HG03135 (cell line): Measurements from ENCODE around the gene AMPD3.

Source experiments
- ATAC-seq: cut with Tn5 transposase; IDR thresholded peaks from one replicate; pipeline ENCODE4 v1.9.1; 2021; ENCODE audit warnings: mild to moderate bottlenecking, moderate library complexity; ENCODE audit not compliant: unreplicated experiment

AMPD3 gene

GRCh38 chr11:10500757-10501684 is 46.0 kb downstream of the AMPD3 start:
- no peak for ATAC-seq

- ATAC-seq = no peak
These were observed 47.1 kb downstream of the AMPD3 start for GRCh38 chr11:10502065-10502680.

DNA sequence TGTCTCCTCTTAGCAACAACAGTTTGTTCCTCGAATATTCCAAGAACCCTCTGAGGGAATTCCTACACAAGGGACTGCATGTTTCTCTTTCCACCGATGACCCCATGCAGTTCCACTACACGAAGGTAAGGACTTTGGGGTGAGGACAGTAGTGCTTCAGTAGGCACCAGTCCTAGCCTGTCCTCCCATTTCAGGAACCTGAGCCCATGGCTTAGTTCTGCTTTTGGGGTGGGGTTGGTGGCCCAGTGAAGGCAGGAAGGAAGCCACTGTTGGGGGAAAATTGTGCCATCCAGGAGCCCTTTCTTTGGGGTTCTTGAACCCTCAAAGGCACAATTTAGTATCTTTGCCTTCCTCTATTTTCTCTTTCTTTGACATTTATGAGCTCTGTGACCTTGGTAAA is 47.7 kb downstream of the AMPD3 start:
- no peak for ATAC-seq

- no peak for ATAC-seq
These were observed 48.2 kb downstream of the AMPD3 start for GRCh38 chr11:10503221-10503620.

GRCh38 chr11:10503777-10504480 is 48.9 kb downstream of the AMPD3 start:
- no peak for ATAC-seq

GRCh38 chr11:10504490-10504889 is 49.4 kb downstream of the AMPD3 start:
- ATAC-seq = no peak

DNA sequence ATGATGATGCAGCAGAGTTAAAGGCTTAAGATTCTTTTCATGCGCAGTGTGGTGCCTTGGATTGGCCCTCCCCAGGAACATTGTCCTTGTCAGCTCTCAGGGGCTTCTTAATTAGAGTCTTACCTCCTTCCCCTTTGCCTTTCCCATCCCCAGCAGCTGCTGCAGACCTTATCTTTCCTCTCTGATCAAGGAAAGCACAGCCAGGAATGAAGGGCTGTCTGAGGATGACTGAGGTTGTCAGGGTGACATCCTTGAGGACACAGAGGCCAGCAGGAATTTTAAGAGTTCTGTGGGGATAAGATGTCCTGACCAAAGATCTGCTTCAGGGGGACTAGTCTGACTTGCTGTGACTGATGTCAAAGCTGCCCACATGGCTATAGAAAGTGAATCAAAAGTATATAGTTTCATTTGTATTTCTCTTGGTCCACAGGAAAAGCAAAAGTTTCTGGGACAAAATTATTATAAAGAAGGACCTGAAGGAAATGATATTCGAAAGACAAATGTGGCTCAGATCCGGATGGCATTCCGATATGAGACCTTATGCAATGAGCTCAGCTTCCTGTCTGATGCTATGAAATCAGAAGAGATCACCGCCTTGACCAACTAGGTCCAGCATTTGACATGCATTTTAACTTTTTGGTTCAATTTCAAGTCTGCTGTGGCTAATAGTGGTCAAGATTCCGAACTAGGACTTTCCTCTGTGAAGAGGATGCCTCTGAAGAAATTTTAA is 50.4 kb downstream of the AMPD3 start:
- ATAC-seq = no peak

DNA sequence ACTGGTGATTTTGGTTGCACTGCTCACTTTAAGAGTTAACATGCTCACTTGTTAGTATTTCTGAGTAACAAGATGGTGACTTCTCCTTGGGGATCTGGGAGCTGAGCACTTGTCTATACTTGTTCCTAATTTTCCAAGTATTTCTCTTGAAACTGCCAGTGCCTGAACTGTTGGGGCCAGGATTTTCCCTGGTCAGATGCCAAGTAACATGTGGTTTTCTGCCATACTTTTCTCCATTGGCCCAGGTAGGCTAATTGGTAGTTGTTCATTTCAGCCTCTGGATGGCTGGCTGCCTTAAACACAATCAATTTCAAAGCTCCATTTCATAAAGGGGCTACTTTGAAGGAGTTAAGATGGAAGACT is 50.9 kb downstream of the AMPD3 start:
- ATAC-seq = no peak

DNA sequence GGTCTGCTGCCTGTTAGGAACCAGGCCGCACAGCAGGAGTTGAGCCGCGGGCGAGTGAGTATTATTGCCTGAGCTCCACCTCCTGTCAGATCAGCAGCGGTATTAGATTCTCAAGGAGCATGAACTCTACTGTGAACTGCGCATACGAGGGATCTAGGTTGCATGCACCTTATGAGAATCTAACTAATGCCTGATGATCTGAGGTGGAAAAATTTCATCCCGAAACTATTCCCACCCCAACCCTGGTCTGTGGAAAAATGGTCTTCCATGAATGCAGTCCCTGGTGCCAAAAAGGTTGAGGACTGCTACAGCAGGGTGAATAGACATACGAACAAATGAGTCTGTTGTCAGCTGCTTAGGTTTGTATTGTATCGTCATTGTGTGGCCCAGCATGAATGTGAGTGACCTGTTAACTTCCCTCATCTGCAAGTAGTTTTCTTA is 56.1 kb downstream of the AMPD3 start:
- ATAC-seq = no peak

GRCh38 chr11:10514202-10514601 is 59.1 kb downstream of the AMPD3 start:
- no peak for ATAC-seq

GRCh38 chr11:10514709-10515108 is 59.6 kb downstream of the AMPD3 start:
- no peak for ATAC-seq

DNA sequence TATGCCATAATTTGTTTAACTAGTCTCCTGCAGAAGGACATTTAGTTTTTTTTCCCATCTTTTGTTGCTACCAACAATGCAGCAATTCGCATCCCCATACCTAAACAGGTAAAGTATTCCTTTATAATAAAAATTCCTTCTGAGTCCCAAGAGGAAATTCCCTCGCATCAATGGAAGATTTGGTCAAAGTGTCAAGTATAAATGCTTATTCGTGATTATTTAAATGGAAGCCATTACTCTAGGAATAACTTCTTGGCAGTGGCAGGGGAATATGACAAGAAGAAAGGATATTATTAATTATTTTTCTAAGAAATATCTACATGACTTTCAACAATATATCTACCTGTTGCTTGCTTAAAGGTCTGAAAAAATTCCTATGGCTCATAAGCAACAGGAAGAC is 60.4 kb downstream of the AMPD3 start:
- no peak for ATAC-seq

- no peak for ATAC-seq
These were observed 63.1 kb downstream of the AMPD3 start for GRCh38 chr11:10518123-10518522.

- ATAC-seq = no peak
These were observed 63.8 kb downstream of the AMPD3 start for GRCh38 chr11:10518891-10519290.

DNA sequence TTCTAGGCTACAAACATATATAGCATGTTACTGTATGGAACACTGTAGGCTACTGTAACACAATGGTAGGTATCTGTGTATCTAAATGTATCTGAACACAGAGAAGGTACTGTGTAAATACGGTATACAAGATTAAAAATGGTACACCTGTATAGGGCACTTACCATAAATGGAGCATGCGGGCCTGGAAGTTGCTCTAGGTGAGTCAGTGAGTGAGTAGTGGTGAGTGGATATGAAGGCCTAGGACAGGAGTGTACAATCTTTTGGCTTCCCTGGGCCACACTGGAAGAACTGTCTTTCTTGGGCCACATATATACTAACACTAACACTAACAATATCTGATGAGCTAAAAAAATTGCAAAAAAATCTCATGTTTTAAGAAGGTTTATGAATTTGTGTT is 64.6 kb downstream of the AMPD3 start:
- ATAC-seq = no peak

DNA sequence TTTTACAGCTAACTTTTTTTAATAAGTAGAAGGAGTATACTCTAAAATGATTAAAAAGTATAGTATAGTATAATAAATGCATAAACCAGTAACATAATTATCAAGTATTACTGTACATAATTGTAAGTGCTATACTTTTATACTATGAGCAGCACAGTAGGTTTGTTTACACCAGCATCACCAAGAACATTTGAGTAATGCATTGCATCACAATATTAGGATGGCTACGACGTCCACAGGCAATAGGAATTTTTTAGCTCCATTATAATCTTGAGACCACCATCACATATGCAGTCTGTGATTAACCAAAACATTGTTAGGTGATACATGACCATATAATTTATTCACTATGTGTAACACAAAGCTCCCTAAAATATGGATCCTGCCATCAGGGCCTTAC is 65.5 kb downstream of the AMPD3 start:
- no peak for ATAC-seq

DNA sequence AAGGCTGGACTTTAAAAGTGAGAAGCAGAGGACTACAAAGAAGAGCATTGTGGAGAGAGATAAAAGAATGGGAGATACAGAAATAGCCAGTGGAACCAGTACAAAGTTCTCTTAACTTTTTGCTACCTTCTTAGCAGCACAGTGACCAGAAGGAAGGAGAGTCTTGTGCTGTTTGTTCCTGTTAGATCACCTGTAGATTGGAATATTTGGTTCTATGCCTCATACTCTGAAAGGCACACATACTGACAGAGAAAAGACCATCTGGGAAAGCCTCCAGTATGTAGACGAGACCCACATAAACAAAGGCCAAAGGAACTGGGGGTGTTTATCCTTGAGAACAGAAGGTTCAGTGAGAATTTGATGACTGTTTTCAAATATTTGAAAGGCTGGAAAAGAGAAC is 67.2 kb downstream of the AMPD3 start:
- no peak for ATAC-seq

DNA sequence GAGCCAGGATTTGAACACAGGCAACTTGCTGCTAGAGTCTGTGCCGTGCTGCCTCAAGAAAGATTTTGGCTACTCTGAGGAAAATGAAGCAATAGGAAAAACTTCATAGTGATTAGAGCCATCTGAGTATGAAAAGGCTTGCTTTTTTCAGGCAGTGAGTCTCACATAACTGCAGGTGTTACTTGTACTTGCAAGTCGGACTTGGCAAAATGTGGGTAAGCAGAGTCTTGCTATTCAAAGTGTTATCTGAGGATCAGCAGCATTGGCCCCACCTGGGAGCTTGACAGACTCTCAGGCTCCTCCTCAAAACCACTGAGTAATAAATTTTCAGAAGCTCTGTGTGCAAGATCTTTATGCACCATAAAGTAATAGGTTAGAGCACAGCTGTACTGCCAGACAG is 67.9 kb downstream of the AMPD3 start:
- no peak for ATAC-seq

DNA sequence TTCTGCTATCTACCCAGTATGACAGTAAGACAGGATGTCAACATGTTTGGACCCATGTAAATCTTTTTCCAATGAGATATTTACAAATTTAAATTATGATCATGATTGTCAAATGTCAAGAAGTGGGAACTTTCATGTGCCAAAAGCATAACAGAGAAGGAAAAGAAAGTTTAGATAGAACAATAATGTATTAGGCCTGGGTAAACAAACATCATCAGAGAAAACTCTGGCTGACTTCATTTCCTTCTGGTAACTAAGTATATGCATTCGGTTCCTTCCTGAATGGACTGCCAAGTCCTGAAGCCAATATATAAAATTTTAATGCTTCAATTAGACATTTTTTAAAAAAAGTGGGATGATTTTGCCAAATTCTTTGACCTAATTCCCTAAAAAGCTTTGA is 69.4 kb downstream of the AMPD3 start:
- ATAC-seq = no peak

DNA sequence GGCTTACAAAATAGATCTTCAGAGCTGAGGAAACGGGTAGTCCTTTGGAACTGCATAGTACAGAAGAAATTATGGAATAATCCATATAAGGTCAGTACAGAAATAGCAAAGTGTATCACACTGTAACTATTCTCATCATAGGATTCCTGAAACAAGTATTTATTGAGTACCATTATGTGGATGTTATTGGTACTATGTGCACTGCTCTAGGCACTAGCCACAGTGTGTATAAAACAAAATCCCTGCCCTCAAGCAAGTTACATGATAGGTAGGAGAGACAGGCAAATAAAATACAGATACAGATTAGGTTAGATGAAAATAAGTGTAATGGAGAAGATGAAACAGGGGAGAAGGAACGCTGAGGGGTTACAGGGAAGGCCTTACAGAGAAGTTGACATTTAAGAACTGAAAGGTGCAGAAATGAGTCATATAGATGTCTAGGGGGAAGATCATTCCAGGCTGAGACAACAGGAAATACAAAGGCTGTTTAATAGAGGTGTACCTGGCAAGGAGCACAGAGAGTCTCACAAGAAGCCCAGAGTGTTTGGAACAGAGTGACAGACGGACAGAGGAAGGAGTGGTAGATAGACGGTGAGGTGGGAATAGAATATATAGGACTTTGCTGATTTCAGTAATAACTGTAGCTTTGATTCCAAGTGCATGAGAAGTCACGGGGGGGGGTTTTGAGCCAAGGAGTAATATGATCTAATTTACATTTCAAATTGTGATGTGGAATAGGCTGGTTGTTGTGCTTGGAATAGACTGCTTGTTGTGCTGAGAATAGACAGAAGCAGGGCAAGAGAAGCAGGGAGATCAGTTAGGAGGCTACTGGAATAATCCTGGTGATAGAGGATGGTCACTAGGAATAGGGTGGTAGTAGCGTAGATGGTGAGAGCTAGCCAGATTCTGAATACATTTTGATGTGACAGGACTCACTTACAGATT is 72.2 kb downstream of the AMPD3 start:
- ATAC-seq = peak; percentile 66
